DMS 273 (cell line): Measurements from ENCODE around the gene CRISP2.

Experiments
- DNase-seq: peaks from one replicate; lab custom pipeline; 2025; ENCODE audit not compliant: unreplicated experiment; lab: John Stamatoyannopoulos, UW

Gene CRISP2

DNA sequence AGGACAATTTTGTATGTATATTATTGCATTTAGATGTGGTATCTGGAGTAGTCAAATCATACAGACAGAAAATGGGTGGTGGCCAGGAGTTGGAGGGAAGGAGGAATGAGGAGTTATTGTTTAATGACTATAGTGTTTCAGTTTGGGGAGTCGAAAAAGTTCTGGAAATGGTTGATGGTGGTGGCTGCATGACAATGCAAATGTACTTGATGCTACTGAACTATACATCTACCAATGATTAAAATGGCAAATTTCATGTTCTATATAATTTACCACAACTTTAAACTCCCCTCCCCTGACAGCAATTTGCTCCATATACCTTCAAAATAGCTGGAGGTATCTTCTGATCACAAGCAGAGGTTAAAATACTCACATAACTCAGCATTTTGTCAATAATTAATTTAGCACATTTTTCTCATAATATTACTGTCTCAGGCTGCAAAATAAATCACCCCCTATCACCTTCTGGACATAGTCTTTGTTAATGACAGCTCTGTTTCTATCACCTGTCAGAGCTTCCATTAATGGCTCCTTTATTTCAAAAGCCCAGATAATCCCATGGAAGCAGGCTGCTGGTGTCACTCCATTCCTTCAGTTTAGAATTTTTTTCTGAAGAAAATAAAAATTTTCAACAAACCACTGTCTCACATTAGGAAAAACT, 51.0 kb downstream of the CRISP2 start:
- no peak for DNase-seq

DNA sequence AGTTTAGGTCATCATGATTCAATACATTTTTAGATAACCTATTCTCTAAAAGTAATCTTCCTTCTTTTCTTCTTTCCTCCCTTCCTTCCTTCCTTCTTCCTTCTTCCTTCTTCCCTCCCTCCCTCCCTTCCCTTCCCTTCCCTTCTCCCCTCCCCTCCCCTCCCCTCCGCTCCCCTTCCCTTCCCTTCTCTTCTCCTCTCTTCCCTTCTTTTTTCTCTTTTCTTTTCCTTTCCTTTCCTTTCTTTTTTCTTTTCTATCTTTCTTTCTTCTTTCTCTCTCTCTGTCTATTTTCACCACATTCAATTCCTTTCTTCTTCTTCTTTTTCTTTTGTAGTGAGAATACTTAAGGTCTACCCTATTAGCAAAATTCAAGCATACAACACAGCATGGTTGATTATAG, 59.4 kb downstream of the CRISP2 start:
- DNase-seq = no peak

DNA sequence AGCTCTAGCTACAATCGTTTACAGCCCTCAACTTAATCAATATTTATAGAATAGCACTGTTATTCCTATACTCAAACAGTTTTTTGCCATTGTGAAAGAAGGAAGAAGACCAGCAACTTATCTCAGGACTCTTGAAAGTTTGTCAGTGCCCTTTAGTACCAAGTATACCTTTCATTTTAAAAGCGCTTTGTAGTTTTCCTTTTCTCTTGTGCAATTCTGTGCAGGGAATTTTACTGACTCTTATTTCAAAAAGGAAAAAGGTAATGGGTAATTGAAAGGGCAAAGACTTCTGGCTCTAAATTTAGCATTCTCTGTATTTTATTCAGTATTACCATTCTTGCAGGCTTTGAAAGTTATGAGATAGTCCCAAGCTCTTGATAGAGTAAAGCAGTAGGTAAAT, 59.9 kb downstream of the CRISP2 start:
- no peak for DNase-seq

DNA sequence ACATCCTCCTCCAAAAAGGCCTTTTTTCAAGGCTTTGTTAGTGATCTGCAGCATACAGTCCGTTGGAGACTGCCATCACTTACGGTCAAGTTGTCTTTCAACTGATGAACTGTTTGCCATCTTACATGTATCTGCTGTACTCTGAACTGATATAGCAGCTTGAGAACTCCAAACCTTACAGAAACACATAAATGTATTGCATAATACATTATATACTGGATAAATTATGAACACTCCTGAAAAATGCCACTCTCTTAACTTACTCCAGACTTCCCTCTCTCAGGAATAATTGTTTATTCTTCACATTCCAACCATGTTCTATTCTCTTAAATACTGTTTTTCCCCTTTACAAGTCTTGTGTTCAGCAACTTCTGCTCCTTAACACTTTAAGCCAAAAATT, 62.1 kb downstream of the CRISP2 start:
- no peak for DNase-seq

DNA sequence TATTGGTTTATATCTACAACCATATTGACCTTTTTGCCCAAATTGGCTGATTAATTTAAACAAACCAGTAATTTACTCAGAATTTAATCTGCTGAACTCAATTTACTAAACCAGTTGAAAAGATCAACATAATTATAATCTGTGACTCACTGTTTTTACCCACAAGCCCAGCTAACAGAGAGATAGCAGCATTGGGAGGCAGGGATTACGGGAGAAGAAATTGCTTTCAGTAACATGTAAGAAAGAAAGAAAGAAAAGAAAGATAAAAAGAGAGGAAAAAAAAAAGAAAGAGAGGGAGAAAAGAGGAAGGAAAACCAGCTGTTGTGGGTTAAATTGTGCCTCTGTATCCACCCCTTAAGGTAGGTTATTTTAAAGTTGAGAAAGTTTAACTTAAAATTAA, 63.4 kb downstream of the CRISP2 start:
- DNase-seq = no peak

DNA sequence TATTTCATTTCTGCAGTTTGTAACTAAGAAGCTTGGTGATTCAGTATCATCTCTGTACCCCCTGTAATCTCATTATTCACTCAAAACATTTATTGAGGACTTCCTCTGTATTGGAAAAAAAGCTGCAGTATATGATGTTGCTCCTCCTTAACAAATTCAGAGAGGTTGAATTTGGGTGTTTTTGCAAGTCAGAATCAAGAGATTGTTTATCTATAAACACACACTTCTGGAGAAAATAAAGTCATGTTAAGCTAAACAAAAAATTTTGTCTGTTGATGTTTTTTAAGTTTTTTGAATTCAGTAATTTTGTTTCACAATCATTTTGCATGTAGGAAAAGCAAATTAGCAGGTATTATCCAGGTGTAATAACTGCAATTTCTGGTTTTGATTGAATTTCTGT, 65.3 kb downstream of the CRISP2 start:
- no peak for DNase-seq

DNA sequence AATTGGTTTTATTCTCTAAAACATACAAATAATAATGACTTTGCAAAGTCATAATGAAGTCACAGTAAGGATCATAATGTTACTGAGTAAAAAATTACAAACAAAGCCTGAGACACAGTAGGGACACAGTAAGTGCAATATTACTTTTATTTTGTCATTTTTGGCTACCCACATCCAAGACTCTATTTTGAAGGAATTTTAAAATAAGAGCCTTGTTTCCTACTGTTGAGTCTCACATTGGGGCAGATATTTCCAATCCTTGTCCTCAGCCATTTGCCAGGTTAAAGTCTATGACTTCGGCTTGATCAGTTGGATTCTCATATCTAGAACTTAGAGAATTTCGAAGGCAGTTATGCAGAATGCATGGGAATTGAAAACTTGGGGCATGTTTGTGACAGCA, 65.9 kb downstream of the CRISP2 start:
- no peak for DNase-seq

DNA sequence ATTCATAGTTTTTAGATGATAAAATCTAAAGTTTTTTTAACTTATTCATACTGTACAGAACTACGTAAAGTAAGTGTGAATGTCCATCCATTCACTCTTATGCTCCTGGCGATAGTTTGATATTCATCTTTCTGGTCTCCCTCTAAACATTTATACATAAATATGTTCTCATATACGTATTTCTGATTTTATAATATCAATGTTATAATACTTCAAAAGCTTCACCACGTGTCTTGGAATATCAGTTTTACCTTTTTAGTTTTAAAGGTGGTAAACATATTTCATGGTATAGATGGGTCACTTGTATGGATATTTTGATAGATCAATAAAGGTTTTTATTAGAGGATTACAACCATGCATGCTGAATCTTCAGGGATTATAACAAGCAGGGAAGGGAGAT, 66.4 kb downstream of the CRISP2 start:
- no peak for DNase-seq

DNA sequence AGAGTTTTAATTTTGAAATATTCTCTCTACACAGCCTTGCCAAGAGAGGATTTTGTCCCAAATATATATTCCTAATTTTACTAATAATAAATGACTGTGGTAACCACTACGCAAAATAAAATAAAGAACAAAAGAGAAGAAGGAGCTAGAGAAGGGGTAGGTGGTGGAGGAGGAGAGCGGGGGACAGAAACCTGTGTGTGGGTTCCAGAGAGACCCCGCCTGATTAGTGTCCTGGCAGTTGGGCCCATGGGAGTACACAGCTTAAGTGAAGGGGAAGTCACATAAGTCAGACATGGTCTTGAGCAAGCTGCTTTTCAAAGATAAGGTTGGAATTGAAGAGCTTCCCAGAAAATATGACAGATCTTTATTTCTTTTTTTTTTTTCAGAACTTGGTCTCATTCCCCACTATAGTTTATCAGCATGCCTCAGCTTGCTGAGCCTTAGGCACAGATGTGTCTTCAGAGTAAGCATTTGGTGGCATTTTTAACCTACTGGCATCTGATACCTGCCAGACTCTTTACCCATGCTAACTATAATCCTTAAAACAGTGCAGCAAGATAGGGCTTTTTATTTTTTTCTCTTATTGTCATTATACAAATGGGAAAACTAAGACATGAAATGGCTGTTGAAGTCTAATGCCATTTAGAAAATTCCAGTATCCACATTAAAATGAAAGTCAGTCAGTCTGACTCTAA, 67.1 kb downstream of the CRISP2 start:
- no peak for DNase-seq

DNA sequence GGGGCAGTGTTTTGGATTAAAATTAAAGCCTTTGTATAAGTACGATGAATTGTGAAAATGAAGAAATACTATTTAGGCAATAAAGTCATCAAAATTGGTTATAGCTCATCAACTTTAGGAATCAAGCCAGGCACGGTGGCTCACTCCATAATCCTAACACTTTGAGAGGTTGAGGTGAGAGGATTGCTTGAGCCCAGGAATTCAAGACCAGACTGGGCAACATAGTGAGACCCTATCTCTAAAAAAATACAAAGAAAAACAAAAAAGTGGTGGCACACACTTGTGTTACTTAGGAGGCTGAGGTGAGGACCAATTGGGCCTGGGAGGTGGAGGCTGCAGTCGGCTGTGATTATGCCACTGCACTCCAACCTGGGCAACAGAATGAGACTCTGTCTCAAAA, 68.2 kb downstream of the CRISP2 start:
- DNase-seq = no peak
